ENCODE measurements around the gene METTL6.

DNA sequence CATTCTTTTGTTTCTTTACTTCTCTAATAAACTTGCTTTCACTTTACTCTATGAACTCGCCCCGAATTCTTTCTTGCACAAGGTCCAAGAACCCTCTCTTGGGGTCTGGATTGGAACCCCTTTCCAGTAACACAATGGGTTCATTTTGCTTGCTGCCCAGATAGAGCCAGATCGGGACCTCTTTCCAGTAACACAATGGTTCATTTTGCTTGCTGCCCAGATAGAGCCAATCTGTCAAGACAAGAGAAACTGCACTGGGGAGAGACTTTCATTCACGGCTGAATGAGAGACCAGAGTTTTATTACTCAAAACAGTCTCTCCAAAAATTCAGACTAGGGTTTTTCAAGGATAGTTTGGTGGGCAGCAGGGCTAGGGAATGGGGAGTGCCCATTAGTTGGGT, 25.4 kb downstream of the METTL6 start:
- TF ChIP-seq, protein P1, sequence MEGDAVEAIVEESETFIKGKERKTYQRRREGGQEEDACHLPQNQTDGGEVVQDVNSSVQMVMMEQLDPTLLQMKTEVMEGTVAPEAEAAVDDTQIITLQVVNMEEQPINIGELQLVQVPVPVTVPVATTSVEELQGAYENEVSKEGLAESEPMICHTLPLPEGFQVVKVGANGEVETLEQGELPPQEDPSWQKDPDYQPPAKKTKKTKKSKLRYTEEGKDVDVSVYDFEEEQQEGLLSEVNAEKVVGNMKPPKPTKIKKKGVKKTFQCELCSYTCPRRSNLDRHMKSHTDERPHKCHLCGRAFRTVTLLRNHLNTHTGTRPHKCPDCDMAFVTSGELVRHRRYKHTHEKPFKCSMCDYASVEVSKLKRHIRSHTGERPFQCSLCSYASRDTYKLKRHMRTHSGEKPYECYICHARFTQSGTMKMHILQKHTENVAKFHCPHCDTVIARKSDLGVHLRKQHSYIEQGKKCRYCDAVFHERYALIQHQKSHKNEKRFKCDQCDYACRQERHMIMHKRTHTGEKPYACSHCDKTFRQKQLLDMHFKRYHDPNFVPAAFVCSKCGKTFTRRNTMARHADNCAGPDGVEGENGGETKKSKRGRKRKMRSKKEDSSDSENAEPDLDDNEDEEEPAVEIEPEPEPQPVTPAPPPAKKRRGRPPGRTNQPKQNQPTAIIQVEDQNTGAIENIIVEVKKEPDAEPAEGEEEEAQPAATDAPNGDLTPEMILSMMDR (IDR thresholded peaks at IDR 0.05; ENCODE audit: low read length), result no peak
- no peak for TF ChIP-seq EZH2 (IDR thresholded peaks at IDR 0.05; ENCODE audit: borderline replicate concordance, low read length)

Data from OCI-LY1 (cell line).